ENCODE measurements around the gene ANGPTL5. TPM values are rescaled to one million over a fixed set of nuclear protein-coding genes. Genes with fewer than 3 reads are reported as not detected.

ANGPTL5 gene
- total and polyA plus RNA-seq, 9 donors, result 2.8 to 41.0 (median 16.8) TPM

DNA sequence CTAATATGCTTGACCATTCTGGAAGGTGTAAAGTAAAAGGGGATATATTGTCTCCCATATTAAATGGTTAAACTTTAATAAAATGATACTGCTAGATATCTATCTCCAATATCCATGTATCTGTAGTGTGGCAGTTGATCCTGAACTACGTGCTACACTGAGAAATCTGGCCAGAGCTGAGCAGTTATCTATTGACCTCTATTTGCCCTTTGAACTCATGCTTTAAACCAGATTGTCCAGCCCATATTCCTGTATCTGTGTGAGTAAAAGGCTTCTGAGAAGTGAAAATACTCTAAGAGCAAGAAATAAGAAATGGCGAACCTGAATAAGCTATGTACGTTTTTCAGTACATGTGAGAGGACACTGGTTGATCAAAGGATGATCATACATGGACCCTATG lies 39.0 kb upstream of the ANGPTL5 start:
- H3K36me3 ChIP-seq, result no peaks in the 10 kb centered on the region
- WGBS, 3 donors, result 89 to 96% (median 92%) methylated on average over 3 of the region's 3 CpGs
- no peak overlapping the region for H3K27ac ChIP-seq
- H3K4me1 ChIP-seq (ENCODE audit: insufficient read depth), result no peaks in the 10 kb centered on the region
- TF ChIP-seq POLR2A (IDR thresholded peaks at IDR 0.05) (no peak), EP300 (IDR thresholded peaks at IDR 0.05) (no peak)
- TF ChIP-seq, protein P1, sequence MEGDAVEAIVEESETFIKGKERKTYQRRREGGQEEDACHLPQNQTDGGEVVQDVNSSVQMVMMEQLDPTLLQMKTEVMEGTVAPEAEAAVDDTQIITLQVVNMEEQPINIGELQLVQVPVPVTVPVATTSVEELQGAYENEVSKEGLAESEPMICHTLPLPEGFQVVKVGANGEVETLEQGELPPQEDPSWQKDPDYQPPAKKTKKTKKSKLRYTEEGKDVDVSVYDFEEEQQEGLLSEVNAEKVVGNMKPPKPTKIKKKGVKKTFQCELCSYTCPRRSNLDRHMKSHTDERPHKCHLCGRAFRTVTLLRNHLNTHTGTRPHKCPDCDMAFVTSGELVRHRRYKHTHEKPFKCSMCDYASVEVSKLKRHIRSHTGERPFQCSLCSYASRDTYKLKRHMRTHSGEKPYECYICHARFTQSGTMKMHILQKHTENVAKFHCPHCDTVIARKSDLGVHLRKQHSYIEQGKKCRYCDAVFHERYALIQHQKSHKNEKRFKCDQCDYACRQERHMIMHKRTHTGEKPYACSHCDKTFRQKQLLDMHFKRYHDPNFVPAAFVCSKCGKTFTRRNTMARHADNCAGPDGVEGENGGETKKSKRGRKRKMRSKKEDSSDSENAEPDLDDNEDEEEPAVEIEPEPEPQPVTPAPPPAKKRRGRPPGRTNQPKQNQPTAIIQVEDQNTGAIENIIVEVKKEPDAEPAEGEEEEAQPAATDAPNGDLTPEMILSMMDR (IDR thresholded peaks at IDR 0.05), result no peak
- H3K4me3 ChIP-seq, result no peak overlapping the region
- intact Hi-C loops (cut with DNase I), result no loop called here
- no peak for DNase-seq
- no peaks in the 10 kb centered on the region for H3K27me3 ChIP-seq
- H3K9me3 ChIP-seq, result no peaks in the 10 kb centered on the region

DNA sequence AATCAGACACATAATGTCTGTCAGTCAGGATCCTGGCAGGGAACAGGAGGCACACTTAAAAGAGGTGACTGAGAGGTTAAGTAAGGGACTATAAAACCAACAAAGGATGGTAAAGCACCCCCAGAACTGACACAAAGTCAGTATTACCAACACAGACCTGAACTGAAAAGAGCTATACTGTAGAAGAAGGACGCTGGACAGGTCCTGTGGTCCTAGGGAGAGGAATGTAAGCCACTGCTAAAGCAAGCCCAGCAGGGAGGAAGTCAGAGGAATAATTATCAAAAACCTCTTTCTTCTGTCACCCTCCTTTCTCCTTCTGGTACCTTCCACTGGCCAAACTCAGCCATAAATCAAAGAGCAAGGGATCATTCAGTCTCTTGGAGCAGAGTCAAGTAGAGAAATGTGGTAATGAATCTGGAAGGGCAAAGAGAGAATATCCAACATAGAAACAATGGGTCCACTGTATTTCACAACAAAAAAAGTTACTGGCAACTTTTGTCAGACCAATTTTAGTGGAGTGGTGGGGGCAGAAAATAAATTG lies 33.4 kb upstream of the ANGPTL5 start:
- intact Hi-C loops (cut with DNase I), result no loop called here

DNA sequence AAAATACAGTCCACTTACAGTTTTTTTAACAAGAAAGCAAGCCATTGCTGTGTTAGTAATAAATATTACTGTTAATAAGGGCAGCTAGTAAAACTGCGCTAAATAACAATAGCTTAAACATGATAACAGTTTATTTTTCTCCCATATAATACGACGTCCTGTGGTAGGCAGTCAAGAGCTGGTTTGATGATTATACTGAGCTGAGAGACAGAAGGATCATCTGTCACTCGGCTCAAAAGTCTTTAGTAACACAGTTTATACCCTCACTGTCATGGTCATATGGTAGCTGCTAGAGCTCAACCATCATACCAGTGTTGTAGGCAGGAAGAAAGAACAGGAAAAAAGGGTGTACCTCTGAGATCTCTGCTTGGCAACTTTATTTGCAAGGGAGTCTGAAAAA lies 29.1 kb upstream of the ANGPTL5 start:
- Histone ChIP-seq H3K27ac (no peak overlapping the region), H3K9me3 (no peaks in the 10 kb centered on the region), H3K4me1 (ENCODE audit: insufficient read depth) (no peaks in the 10 kb centered on the region), H3K36me3 (no peaks in the 10 kb centered on the region), H3K4me3 (no peak overlapping the region), H3K27me3 (no peaks in the 10 kb centered on the region)
- 88 to 92% (median 89%) methylated on average over 4 of the region's 4 CpGs for WGBS, 3 donors
- intact Hi-C loops (cut with DNase I), result no loop called here
- DNase-seq, result no peak
- no peak for TF ChIP-seq EP300 (IDR thresholded peaks at IDR 0.05)
- no peak for TF ChIP-seq POLR2A (IDR thresholded peaks at IDR 0.05)
- TF ChIP-seq, protein P1 (IDR thresholded peaks at IDR 0.05), result no peak

More for the DNA sequence above, 33.4 kb upstream of the ANGPTL5 start:
- Histone ChIP-seq H3K27ac (no peak overlapping the region), H3K4me1 (ENCODE audit: insufficient read depth) (no peaks in the 10 kb centered on the region), H3K9me3 (no peaks in the 10 kb centered on the region), H3K4me3 (no peak overlapping the region), H3K27me3 (no peaks in the 10 kb centered on the region), H3K36me3 (no peaks in the 10 kb centered on the region)
- 49 to 75% (median 73%) methylated on average over 1 of the region's 1 CpG for WGBS, 3 donors
- TF ChIP-seq POLR2A (IDR thresholded peaks at IDR 0.05) (no peak), EP300 (IDR thresholded peaks at IDR 0.05) (no peak)
- TF ChIP-seq, protein P1 (IDR thresholded peaks at IDR 0.05), result no peak
- no peak for DNase-seq

DNA sequence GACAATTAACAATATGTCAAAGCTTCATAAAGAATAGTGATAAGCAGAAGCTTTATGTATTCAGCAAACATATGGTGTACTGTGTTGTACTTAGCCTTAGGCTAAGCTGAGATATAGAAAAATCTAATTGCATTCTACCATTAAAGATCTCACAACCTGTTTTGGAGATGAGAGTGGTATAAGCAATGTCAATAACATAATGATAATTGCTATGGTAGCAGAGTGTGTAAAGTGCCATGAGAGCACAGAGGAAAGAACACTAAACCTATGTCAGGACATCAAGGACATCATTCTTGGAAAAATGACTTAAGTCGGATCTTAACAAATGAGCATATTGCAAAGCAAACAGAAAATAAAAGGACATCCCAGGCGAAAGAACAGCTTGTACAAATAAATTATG lies 28.6 kb upstream of the ANGPTL5 start:
- DNase-seq, result no peak

More for the DNA sequence above, 28.6 kb upstream of the ANGPTL5 start:
- WGBS, 3 donors, result 92 to 97% (median 93%) methylated on average over 2 of the region's 2 CpGs
- Histone ChIP-seq H3K27ac (no peak overlapping the region), H3K4me1 (ENCODE audit: insufficient read depth) (no peaks in the 10 kb centered on the region), H3K27me3 (no peaks in the 10 kb centered on the region), H3K36me3 (no peaks in the 10 kb centered on the region), H3K4me3 (no peak overlapping the region), H3K9me3 (no peaks in the 10 kb centered on the region)
- intact Hi-C loops (cut with DNase I), result no loop called here
- no peak for TF ChIP-seq POLR2A (IDR thresholded peaks at IDR 0.05)
- TF ChIP-seq EP300 (IDR thresholded peaks at IDR 0.05), result no peak
- TF ChIP-seq, protein P1 (IDR thresholded peaks at IDR 0.05), result no peak
